ENCODE results near the gene CDH4.

Gene CDH4

GRCh38 chr20:61754976-61755778, 503.1 kb downstream of the CDH4 start:
- Mint-ChIP-seq H3K4me3 (no peak overlapping the region), H3K27me3 (peaks cover under 1% of the 10 kb centered on the region), H3K4me1 (no peaks in the 10 kb centered on the region), H3K9me3 (no peaks in the 10 kb centered on the region), H3K36me3 (ENCODE audit: insufficient read depth) (no peaks in the 10 kb centered on the region), H3K27ac (ENCODE audit: low read depth) (no peak overlapping the region)
- ATAC-seq (replicated peaks; ENCODE audit: extremely low read depth, poor library complexity, severe bottlenecking) (no peak), DNase-seq (ENCODE audit: low spot score in 2 of 2) (no peak)

GRCh38 chr20:61755971-61756845, 504.1 kb downstream of the CDH4 start:
- Mint-ChIP-seq H3K27ac (ENCODE audit: low read depth) (no peak overlapping the region), H3K9me3 (no peaks in the 10 kb centered on the region), H3K27me3 (peaks cover 10% of the 10 kb centered on the region), H3K36me3 (ENCODE audit: insufficient read depth) (no peaks in the 10 kb centered on the region), H3K4me1 (no peaks in the 10 kb centered on the region), H3K4me3 (no peak overlapping the region)
- no peak for ATAC-seq (replicated peaks; ENCODE audit: extremely low read depth, poor library complexity, severe bottlenecking)
- DNase-seq (ENCODE audit: low spot score in 2 of 2): no peak

- Mint-ChIP-seq H3K36me3 (ENCODE audit: insufficient read depth) (no peaks in the 10 kb centered on the region), H3K27me3 (peaks cover 10% of the 10 kb centered on the region), H3K4me3 (no peak overlapping the region), H3K4me1 (no peaks in the 10 kb centered on the region), H3K27ac (ENCODE audit: low read depth) (no peak overlapping the region), H3K9me3 (no peaks in the 10 kb centered on the region)
- no peak for DNase-seq (ENCODE audit: low spot score in 2 of 2)
- no peak for ATAC-seq (replicated peaks; ENCODE audit: extremely low read depth, poor library complexity, severe bottlenecking)
Observed at GRCh38 chr20:61756966-61757677, 505.1 kb downstream of the CDH4 start.

GRCh38 chr20:61757678-61758563, 505.9 kb downstream of the CDH4 start:
- Mint-ChIP-seq H3K27ac (ENCODE audit: low read depth) (no peak overlapping the region), H3K36me3 (ENCODE audit: insufficient read depth) (no peaks in the 10 kb centered on the region), H3K4me1 (no peaks in the 10 kb centered on the region), H3K9me3 (no peaks in the 10 kb centered on the region), H3K4me3 (no peak overlapping the region), H3K27me3 (peaks cover 17% of the 10 kb centered on the region)
- ATAC-seq (replicated peaks; ENCODE audit: extremely low read depth, poor library complexity, severe bottlenecking) (no peak), DNase-seq (ENCODE audit: low spot score in 2 of 2) (no peak)

- H3K27me3 Mint-ChIP-seq: peaks cover 24% of the 10 kb centered on the region
- no peak for DNase-seq (ENCODE audit: low spot score in 2 of 2)
- no peak for ATAC-seq (replicated peaks; ENCODE audit: extremely low read depth, poor library complexity, severe bottlenecking)
- no peak overlapping the region for H3K4me3 Mint-ChIP-seq
- no peaks in the 10 kb centered on the region for H3K9me3 Mint-ChIP-seq
- H3K27ac Mint-ChIP-seq (ENCODE audit: low read depth): no peak overlapping the region
- H3K4me1 Mint-ChIP-seq: no peaks in the 10 kb centered on the region
- H3K36me3 Mint-ChIP-seq (ENCODE audit: insufficient read depth): no peaks in the 10 kb centered on the region
Observed at GRCh38 chr20:61758564-61759200, 506.6 kb downstream of the CDH4 start.

- ATAC-seq (replicated peaks; ENCODE audit: extremely low read depth, poor library complexity, severe bottlenecking) (no peak), DNase-seq (ENCODE audit: low spot score in 2 of 2) (no peak)
- H3K4me1 Mint-ChIP-seq: no peaks in the 10 kb centered on the region
Observed at GRCh38 chr20:61759286-61760065, 507.4 kb downstream of the CDH4 start.

GRCh38 chr20:61760321-61760720, 508.3 kb downstream of the CDH4 start:
- Mint-ChIP-seq H3K4me3 (no peak overlapping the region), H3K27me3 (peaks cover 24% of the 10 kb centered on the region), H3K27ac (ENCODE audit: low read depth) (no peak overlapping the region), H3K4me1 (no peaks in the 10 kb centered on the region), H3K9me3 (no peaks in the 10 kb centered on the region), H3K36me3 (ENCODE audit: insufficient read depth) (no peaks in the 10 kb centered on the region)
- no peak for DNase-seq (ENCODE audit: low spot score in 2 of 2)
- no peak for ATAC-seq (replicated peaks; ENCODE audit: extremely low read depth, poor library complexity, severe bottlenecking)

More at GRCh38 chr20:61759286-61760065, 507.4 kb downstream of the CDH4 start:
- Mint-ChIP-seq H3K27ac (ENCODE audit: low read depth) (no peak overlapping the region), H3K4me3 (no peak overlapping the region), H3K36me3 (ENCODE audit: insufficient read depth) (no peaks in the 10 kb centered on the region), H3K9me3 (no peaks in the 10 kb centered on the region), H3K27me3 (peaks cover 24% of the 10 kb centered on the region)

GRCh38 chr20:61760731-61761130, 508.7 kb downstream of the CDH4 start:
- ATAC-seq (replicated peaks; ENCODE audit: extremely low read depth, poor library complexity, severe bottlenecking): no peak
- Mint-ChIP-seq H3K27me3 (peaks cover 24% of the 10 kb centered on the region), H3K27ac (ENCODE audit: low read depth) (no peak overlapping the region), H3K36me3 (ENCODE audit: insufficient read depth) (no peaks in the 10 kb centered on the region), H3K4me1 (no peaks in the 10 kb centered on the region), H3K4me3 (no peak overlapping the region), H3K9me3 (no peaks in the 10 kb centered on the region)
- DNase-seq (ENCODE audit: low spot score in 2 of 2): no peak

GRCh38 chr20:61761453-61762166, 509.5 kb downstream of the CDH4 start:
- H3K4me3 Mint-ChIP-seq: no peak overlapping the region
- H3K27ac Mint-ChIP-seq (ENCODE audit: low read depth): no peak overlapping the region
- H3K27me3 Mint-ChIP-seq: peaks cover 24% of the 10 kb centered on the region
- DNase-seq (ENCODE audit: low spot score in 2 of 2): no peak
- H3K36me3 Mint-ChIP-seq (ENCODE audit: insufficient read depth): no peaks in the 10 kb centered on the region
- H3K9me3 Mint-ChIP-seq: no peaks in the 10 kb centered on the region
- H3K4me1 Mint-ChIP-seq: no peaks in the 10 kb centered on the region
- no peak for ATAC-seq (replicated peaks; ENCODE audit: extremely low read depth, poor library complexity, severe bottlenecking)

GRCh38 chr20:61762167-61762710, 510.2 kb downstream of the CDH4 start:
- H3K9me3 Mint-ChIP-seq: no peaks in the 10 kb centered on the region
- no peak overlapping the region for H3K27ac Mint-ChIP-seq (ENCODE audit: low read depth)
- H3K4me1 Mint-ChIP-seq: no peaks in the 10 kb centered on the region
- ATAC-seq (replicated peaks; ENCODE audit: extremely low read depth, poor library complexity, severe bottlenecking) (no peak), DNase-seq (ENCODE audit: low spot score in 2 of 2) (no peak)
- H3K27me3 Mint-ChIP-seq: peaks cover 24% of the 10 kb centered on the region
- no peaks in the 10 kb centered on the region for H3K36me3 Mint-ChIP-seq (ENCODE audit: insufficient read depth)
- no peak overlapping the region for H3K4me3 Mint-ChIP-seq

Data from central memory CD8-positive, alpha-beta T cell (primary cell).